HG03039 (cell line): ENCODE data around the gene DDI1.

Experiments used
- ATAC-seq: cut with Tn5 transposase; IDR thresholded peaks from one replicate; pipeline ENCODE4 v1.9.1; 2021; ENCODE audit warnings: mild to moderate bottlenecking, moderate library complexity; ENCODE audit not compliant: unreplicated experiment

Gene DDI1

GRCh38 chr11:104075706-104076105, 39.3 kb downstream of the DDI1 start:
- no peak for ATAC-seq

GRCh38 chr11:104076455-104076854, 40.0 kb downstream of the DDI1 start:
- ATAC-seq: no peak

GRCh38 chr11:104078245-104078644, 41.8 kb downstream of the DDI1 start:
- ATAC-seq: no peak

- no peak for ATAC-seq
These were observed 42.6 kb downstream of the DDI1 start for GRCh38 chr11:104078995-104079394.

- no peak for ATAC-seq
These were observed 50.2 kb downstream of the DDI1 start for GRCh38 chr11:104086621-104087020.
